K562 (cell line): ENCODE results near the gene CCDC141.

Experiments used
- FOXK2 ChIP-seq, 2 experiments: fragments of 450-650 bp; IDR thresholded peaks in 1 of 2; conservative IDR thresholded peaks in 1 of 2; 2 replicates each; pipeline ENCODE4 v1.6.1; 2016; ENCODE audit warnings: low read depth in 2 of 2, mild to moderate bottlenecking in 1 of 2
- GABPB1 ChIP-seq: sonication (generic); formaldehyde crosslinking; IDR thresholded peaks from 2 replicates; pipeline ENCODE4 v1.8.0; 2022; ENCODE audit warnings: mild to moderate bottlenecking, missing genetic modification reagents
- ZFP1 ChIP-seq: fragments of 450-650 bp; formaldehyde crosslinking; IDR thresholded peaks from 2 replicates; pipeline ENCODE4 v1.4.0; 2020; ENCODE audit warnings: mild to moderate bottlenecking, mixed read lengths

DNA sequence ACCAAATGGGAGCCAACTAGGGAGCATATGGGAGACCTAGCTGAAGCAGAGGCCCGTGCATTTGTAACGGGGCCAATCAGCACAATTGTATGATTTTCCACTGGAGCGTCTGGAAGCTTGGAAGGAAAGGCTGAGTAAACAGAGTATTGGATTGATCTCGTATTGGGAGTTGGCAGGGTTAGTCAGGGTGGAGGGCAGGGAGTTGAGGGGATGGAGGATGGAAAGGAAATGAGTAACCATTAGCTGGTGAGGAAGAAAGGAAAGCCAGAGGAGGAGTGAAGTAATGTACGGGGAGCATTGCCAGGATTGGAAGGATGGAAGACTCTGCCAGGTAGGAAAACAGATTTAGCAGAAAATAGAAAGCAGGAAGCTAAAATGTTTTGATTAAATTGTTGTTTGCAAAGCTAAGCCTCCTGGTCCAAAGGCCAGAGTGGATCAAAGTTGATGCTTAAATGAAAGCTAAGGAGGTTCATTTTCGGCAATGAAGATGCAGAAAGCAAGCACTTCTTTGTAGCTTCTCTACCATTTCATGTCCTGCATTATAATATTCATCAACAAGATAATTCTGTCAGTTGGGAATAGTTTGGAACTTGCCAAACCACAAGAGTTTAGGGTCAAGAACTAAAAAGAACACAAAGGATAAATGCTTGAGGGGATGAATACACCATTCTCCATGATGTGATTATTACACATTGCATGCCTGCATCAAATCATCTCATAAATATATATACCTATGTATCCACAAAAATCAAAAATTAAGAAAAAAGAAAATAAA lies 167.1 kb downstream of the CCDC141 start:
- no peak for TF ChIP-seq GABPB1 (CRISPR knock-in tag)
- no peak for TF ChIP-seq FOXK2 (conservative IDR thresholded peaks at IDR 0.05 in 1 of 2, IDR thresholded peaks at IDR 0.05 in 1 of 2; ENCODE audit: low read depth in 2 of 2)
- no peak for TF ChIP-seq ZFP1 (CRISPR knock-in tag)
